Breast epithelium (tissue), 4 donors: ENCODE data around the gene MANBA. TPM values are rescaled to one million over a fixed set of nuclear protein-coding genes. Genes with fewer than 3 reads are reported as not detected.
"Not testable (repeated sequence)": the region's sequence is repeated elsewhere in the genome, so short reads cannot be mapped to it uniquely, and the experiment has no call there.

ENCODE experiments used
- DNase-seq, 2 donors: peaks; one replicate each; pipeline ENCODE4 v3.0.0-alpha.2; 2019; ENCODE audit warnings: low spot score in 2 of 2
- H3K27ac ChIP-seq, 2 donors: fragments of 200-600 bp; sonication (generic) in 1 of 2; one replicate each; pipeline ENCODE4 v1.5.1; 2016 to 2019; ENCODE audit warnings: mild to moderate bottlenecking in 1 of 2
- H3K27me3 ChIP-seq, 2 donors: fragments of 200-600 bp; sonication (generic) in 1 of 2; one replicate each; pipeline versions ENCODE4 v1.5.1 to v1.6.0; 2017 to 2019; ENCODE audit warnings: control low read depth in 1 of 2, mild to moderate bottlenecking in 1 of 2
- H3K36me3 ChIP-seq: fragments of 200-600 bp; one replicate; pipeline ENCODE4 v1.5.1; 2019
- H3K4me1 ChIP-seq, 2 donors: fragments of 200-600 bp; sonication (generic); one replicate each; pipeline ENCODE4 v1.5.1; 2016 to 2019; ENCODE audit warnings: control low read depth in 1 of 2
- H3K4me3 ChIP-seq, 3 donors: fragments of 200-600 bp; sonication (generic); 1 replicate in 2 of 3; 2 replicates in 1 of 3; pipeline ENCODE4 v1.5.1; 2016 to 2019; ENCODE audit warnings: mild to moderate bottlenecking in 3 of 3, moderate library complexity in 2 of 3
- H3K9me3 ChIP-seq, 2 donors: fragments of 200-600 bp; sonication (generic) in 1 of 2; one replicate each; pipeline ENCODE4 v1.5.1; 2016 to 2019; ENCODE audit warnings: control low read depth in 1 of 2
- POLR2A ChIP-seq: fragments of 450-650 bp; IDR thresholded peaks from one replicate; pipeline ENCODE4 v1.6.1; 2016; ENCODE audit warnings: antibody characterized with exemption, mild to moderate bottlenecking, moderate library complexity
- POLR2AphosphoS5 ChIP-seq, 3 donors: sonication (generic); formaldehyde crosslinking; IDR thresholded peaks; one replicate each; pipeline ENCODE4 v1.6.1; 2017; ENCODE audit warnings: antibody characterized with exemption in 3 of 3
- intact Hi-C: fragments of 100-400 bp; cut with DNase I; formaldehyde crosslinking; loops from one replicate; pipeline ENCODE4 v1.15.1; 2023; ENCODE audit warnings: low total_unique reads
- total RNA-seq, 3 donors: library from RNA; depleted of rRNA; stranded (reverse); fragments of >200 nt; gene quantifications; one replicate each; pipeline ENCODE4 v1.1.0, GENCODE V29; 2016
- TF ChIP-seq, protein P1 (sequence below), 3 donors: fragments of 450-650 bp; IDR thresholded peaks; one replicate each; pipeline ENCODE4 v1.5.1; 2016 to 2017; ENCODE audit warnings: antibody characterized with exemption in 3 of 3, mild to moderate bottlenecking in 3 of 3, moderate library complexity in 3 of 3

Gene MANBA
- total RNA-seq, 3 donors from 2014 or later: 47.8 to 56.2 (median 49.8) TPM

DNA sequence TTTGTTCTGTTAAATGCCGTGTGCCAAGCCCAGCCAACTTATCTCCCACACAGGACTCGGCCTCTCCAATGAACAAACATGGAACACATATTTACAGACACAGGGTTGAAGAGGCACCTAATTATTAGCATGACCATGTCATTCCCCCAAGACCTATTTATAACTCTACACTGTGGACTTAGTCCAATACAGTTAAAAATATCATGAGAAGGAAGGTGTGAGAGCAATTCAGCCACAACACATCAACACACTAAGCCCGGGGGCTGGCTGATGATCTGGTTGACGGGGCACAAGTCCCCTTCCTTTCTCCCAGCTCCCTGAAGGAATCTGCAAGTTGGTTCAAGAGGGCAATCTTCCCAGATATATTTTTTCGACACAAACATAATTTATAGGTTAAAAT is 28.1 kb downstream of the MANBA start:
- no peaks in the 10 kb centered on the region for H3K9me3 ChIP-seq
- no peak for TF ChIP-seq POLR2AphosphoS5 (IDR thresholded peaks at IDR 0.05)
- TF ChIP-seq, protein P1, sequence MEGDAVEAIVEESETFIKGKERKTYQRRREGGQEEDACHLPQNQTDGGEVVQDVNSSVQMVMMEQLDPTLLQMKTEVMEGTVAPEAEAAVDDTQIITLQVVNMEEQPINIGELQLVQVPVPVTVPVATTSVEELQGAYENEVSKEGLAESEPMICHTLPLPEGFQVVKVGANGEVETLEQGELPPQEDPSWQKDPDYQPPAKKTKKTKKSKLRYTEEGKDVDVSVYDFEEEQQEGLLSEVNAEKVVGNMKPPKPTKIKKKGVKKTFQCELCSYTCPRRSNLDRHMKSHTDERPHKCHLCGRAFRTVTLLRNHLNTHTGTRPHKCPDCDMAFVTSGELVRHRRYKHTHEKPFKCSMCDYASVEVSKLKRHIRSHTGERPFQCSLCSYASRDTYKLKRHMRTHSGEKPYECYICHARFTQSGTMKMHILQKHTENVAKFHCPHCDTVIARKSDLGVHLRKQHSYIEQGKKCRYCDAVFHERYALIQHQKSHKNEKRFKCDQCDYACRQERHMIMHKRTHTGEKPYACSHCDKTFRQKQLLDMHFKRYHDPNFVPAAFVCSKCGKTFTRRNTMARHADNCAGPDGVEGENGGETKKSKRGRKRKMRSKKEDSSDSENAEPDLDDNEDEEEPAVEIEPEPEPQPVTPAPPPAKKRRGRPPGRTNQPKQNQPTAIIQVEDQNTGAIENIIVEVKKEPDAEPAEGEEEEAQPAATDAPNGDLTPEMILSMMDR (IDR thresholded peaks at IDR 0.05): no peak
- no peak for TF ChIP-seq POLR2A
- intact Hi-C loops: no loop called here
- H3K36me3 ChIP-seq: no peaks in the 10 kb centered on the region
- H3K4me1 ChIP-seq: no peaks in the 10 kb centered on the region
- H3K4me3 ChIP-seq: no peak overlapping the region
- H3K27ac ChIP-seq: no peak overlapping the region
- DNase-seq: no peak
- H3K27me3 ChIP-seq: no peaks in the 10 kb centered on the region

DNA sequence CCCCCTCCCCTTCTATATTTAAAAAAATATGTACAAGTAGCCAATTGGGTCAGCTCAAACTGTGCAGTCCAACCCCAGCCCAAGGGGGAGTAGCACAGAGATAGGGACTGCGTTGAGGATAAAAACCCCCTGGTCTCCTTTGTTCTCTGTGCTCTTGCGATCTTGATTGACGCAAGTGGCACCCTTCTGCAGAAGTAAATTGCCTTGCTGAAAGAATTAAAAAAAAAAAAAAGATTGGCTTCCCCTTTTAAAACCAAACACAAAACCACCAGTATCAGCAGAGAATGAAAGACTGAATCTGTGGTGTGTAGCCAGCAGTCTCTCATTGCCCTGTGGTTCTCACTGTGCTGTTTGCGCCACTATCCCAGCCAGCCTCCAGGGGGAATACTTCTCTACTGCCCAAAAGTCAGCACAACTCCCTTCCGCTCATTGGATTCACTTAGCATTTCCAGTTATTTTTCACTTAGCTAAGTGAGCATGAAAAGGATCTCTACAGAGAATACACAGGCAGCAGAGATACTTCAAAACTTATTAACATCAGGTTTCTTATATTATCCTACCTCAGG is 29.7 kb downstream of the MANBA start:
- no peak for DNase-seq
- Histone ChIP-seq H3K4me3 (no peak overlapping the region), H3K27me3 (no peaks in the 10 kb centered on the region), H3K36me3 (no peaks in the 10 kb centered on the region), H3K27ac (no peak overlapping the region), H3K9me3 (no peaks in the 10 kb centered on the region), H3K4me1 (no peaks in the 10 kb centered on the region)
- intact Hi-C loops: no loop called here
- TF ChIP-seq POLR2AphosphoS5 (IDR thresholded peaks at IDR 0.05): no peak
- TF ChIP-seq, protein P1 (IDR thresholded peaks at IDR 0.05): no peak
- no peak for TF ChIP-seq POLR2A

DNA sequence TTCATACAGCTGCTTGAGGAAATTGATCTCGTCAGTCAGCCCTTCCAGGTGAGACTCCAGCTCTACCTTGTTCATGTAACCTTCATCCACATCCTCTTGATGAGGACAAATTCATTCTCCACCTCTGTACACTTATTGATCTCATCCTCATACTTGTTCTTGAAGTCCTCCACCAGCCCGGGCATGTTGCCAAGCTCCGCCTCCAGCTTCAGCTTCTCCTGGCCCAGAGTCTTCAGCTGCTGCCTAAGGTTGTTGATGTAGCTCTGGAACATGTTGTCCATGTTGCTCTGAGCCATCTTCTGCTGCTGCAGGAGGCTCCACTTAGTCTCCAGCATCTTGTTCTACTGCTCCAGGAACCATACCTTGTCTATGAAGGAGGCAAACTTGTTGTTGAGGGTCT is 31.3 kb downstream of the MANBA start:
- DNase-seq, H3K4me1 ChIP-seq, H3K4me3 ChIP-seq, H3K9me3 ChIP-seq, H3K27ac ChIP-seq, H3K27me3 ChIP-seq, H3K36me3 ChIP-seq: not testable (repeated sequence)
- intact Hi-C loops: loop anchor here (10.0 kb wide), 1 partner anchor 1275 kb away; no protein-coding TSS in a partner anchor

DNA sequence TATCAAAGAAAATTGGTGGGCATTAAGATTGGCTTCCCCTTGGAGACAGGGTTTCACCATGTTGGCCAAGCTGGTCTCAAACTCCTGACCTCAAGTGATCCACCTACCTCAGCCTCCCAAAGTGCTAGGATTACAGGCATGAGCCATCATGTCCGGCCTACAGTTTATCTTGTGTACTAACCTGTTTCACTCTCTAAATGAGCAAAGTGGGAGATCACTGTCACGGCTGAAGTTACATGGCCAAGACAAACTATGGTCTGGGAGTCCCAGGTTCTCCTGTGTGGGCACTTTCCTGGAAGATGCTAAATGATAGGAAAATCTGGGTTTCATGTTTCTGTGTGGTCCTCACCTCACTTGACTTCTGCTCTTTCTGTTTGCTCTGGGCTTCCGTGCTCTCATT is 33.8 kb downstream of the MANBA start:
- not testable (repeated sequence) for DNase-seq

DNA sequence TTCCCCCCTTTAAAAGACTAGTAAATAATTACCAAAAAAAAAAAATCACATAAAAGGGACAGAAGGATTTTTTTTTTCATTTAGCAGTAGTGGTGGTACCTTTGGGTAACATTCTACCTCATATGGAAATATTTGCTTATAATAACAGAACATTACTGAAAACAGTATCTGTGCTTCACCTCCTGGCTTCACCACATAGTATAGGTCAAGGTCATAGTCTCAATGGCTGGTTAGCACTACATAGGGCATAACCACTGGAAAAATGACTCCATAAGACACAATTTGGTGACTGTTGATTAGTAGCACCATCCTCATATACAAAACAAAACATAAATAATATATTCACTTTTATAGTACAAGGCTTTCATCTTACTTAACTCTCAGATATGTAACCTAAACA is 34.7 kb downstream of the MANBA start:
- no peaks in the 10 kb centered on the region for H3K4me1 ChIP-seq
- H3K27ac ChIP-seq: no peak overlapping the region
- H3K9me3 ChIP-seq: no peaks in the 10 kb centered on the region
- H3K4me3 ChIP-seq: no peak overlapping the region
- intact Hi-C loops: loop anchor here (10.0 kb wide), 1 partner anchor 1279 kb away; no protein-coding TSS in a partner anchor
- TF ChIP-seq POLR2AphosphoS5 (IDR thresholded peaks at IDR 0.05): no peak
- no peak for TF ChIP-seq POLR2A
- TF ChIP-seq, protein P1 (IDR thresholded peaks at IDR 0.05): no peak
- no peaks in the 10 kb centered on the region for H3K36me3 ChIP-seq
- no peaks in the 10 kb centered on the region for H3K27me3 ChIP-seq
- DNase-seq: no peak

More for the DNA sequence above, 33.8 kb downstream of the MANBA start:
- intact Hi-C loops: loop anchor here (10.0 kb wide), 1 partner anchor 1278 kb away; no protein-coding TSS in a partner anchor
- not testable (repeated sequence) for H3K27me3 ChIP-seq, H3K4me1 ChIP-seq, H3K4me3 ChIP-seq, H3K36me3 ChIP-seq, H3K9me3 ChIP-seq, H3K27ac ChIP-seq

DNA sequence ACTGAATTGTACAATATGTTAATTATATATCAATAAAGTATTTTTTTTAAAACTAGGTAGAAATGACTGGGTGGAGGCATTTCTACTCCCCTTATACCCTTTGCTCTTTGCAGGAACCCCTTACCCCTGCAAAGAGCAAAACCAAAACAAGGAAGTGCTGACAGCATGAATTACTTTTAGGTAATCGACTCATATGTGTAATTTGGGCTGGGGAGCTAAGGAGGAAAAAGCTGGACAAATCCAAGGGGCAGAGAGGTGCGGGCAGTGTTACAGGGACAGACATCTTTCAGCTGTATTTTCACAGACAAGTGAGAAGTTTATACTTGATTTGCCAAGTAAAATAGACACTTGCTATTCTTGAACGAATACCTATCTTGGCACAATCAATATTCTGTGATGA is 35.5 kb downstream of the MANBA start:
- Histone ChIP-seq H3K27me3 (no peaks in the 10 kb centered on the region), H3K36me3 (no peaks in the 10 kb centered on the region), H3K4me1 (no peaks in the 10 kb centered on the region), H3K4me3 (no peak overlapping the region), H3K27ac (no peak overlapping the region), H3K9me3 (no peaks in the 10 kb centered on the region)
- DNase-seq: no peak
- TF ChIP-seq, protein P1 (IDR thresholded peaks at IDR 0.05): no peak
- TF ChIP-seq POLR2A: no peak
- no peak for TF ChIP-seq POLR2AphosphoS5 (IDR thresholded peaks at IDR 0.05)
- intact Hi-C loops: loop anchor here (10.0 kb wide), 1 partner anchor 1280 kb away; no protein-coding TSS in a partner anchor
